K562 (cell line): Measurements from ENCODE around the gene CNOT11. TPM values are rescaled to one million over a fixed set of nuclear protein-coding genes. Genes with fewer than 3 reads are reported as not detected.

Experiments used
- ARHGAP35 ChIP-seq: fragments of 450-650 bp; IDR thresholded peaks from 2 replicates; pipeline ENCODE4 v1.6.1; 2018; ENCODE audit not compliant: partially characterized antibody
- ARID4B ChIP-seq: sonication (generic); formaldehyde crosslinking; IDR thresholded peaks from 2 replicates; pipeline ENCODE4 v1.8.0; 2022; ENCODE audit warnings: mild to moderate bottlenecking, missing genetic modification reagents
- CBX5 ChIP-seq: IDR thresholded peaks from 2 replicates; pipeline ENCODE4 v1.6.1; 2014; ENCODE audit warnings: low read depth, borderline replicate concordance
- CHCHD3 ChIP-seq: fragments of 250-450 bp; sonication (Bioruptor Pico); IDR thresholded peaks from 2 replicates; pipeline ENCODE4 v2.1.2; 2022; ENCODE audit warnings: mild to moderate bottlenecking
- CHD4 ChIP-seq: fragments of 200-600 bp; sonication (generic); IDR thresholded peaks from 3 replicates; pipeline ENCODE4 v1.6.1; 2012; ENCODE audit warnings: low read depth, mild to moderate bottlenecking, mixed read lengths, low read length, inconsistent platforms; ENCODE audit not compliant: insufficient read depth, insufficient replicate concordance, poor library complexity, severe bottlenecking
- MTF1 ChIP-seq: fragments of 250-450 bp; sonication (Bioruptor Pico); IDR thresholded peaks from 2 replicates; pipeline ENCODE4 v1.9.0; 2021; ENCODE audit warnings: moderate library complexity, mild to moderate bottlenecking, inconsistent platforms, borderline replicate concordance
- NFRKB ChIP-seq: fragments of 450-650 bp; IDR thresholded peaks from 2 replicates; pipeline ENCODE4 v1.6.1; 2016; ENCODE audit warnings: low read depth
- PHF20 ChIP-seq: fragments of 450-650 bp; IDR thresholded peaks from 2 replicates; pipeline ENCODE4 v1.6.1; 2018; ENCODE audit not compliant: partially characterized antibody
- PML ChIP-seq: IDR thresholded peaks from 2 replicates; pipeline ENCODE4 v1.6.1; 2012; ENCODE audit warnings: low read length, inconsistent platforms
- SAP30 ChIP-seq: fragments of 200-600 bp; sonication (generic); IDR thresholded peaks from 2 replicates; pipeline ENCODE4 v1.6.1; 2012; ENCODE audit warnings: borderline replicate concordance, low read depth, mild to moderate bottlenecking, moderate library complexity, low read length, control low read depth, inconsistent platforms; ENCODE audit not compliant: insufficient read depth, poor library complexity, severe bottlenecking
- SRSF1 ChIP-seq: fragments of 200-400 bp; formaldehyde crosslinking; IDR thresholded peaks from 2 replicates; pipeline ENCODE4 v1.6.1; 2017; ENCODE audit warnings: mild to moderate bottlenecking, low read depth, low read length, moderate library complexity
- TAF15 ChIP-seq: fragments of 200-400 bp; formaldehyde crosslinking; IDR thresholded peaks from 2 replicates; pipeline ENCODE4 v1.6.1; 2017; ENCODE audit warnings: mild to moderate bottlenecking, low read depth, low read length, moderate library complexity
- USF1 ChIP-seq: sonication (generic); formaldehyde crosslinking; IDR thresholded peaks from 2 replicates; pipeline ENCODE4 v1.9.0; 2022; ENCODE audit warnings: mild to moderate bottlenecking, missing genetic modification reagents
- ZC3H4 ChIP-seq: sonication (generic); formaldehyde crosslinking; IDR thresholded peaks from 2 replicates; pipeline ENCODE4 v1.9.0; 2021; ENCODE audit warnings: missing genetic modification reagents, borderline replicate concordance
- ZNF23 ChIP-seq: fragments of 250-450 bp; sonication (Bioruptor Pico); IDR thresholded peaks from 2 replicates; pipeline ENCODE4 v1.4.0; 2020; ENCODE audit warnings: mild to moderate bottlenecking
- ZNF830 ChIP-seq: fragments of 250-450 bp; sonication (Bioruptor Pico); IDR thresholded peaks from 2 replicates; pipeline ENCODE4 v1.5.0; 2021; ENCODE audit warnings: mild to moderate bottlenecking
- polyA plus RNA-seq, 8 experiments: library from polyadenylated mRNA; depleted of rRNA in 4 of 8; stranded (reverse) in 5 of 8; unstranded in 3 of 8; fragments of >200 nt; fragmentation: Nextera tagmentation in 2 of 8; fragmentation: Illumina TruSeq in 1 of 8; extraction: Ambion mirVana in 2 of 8; extraction: Trizol in 1 of 8; gene quantifications; 2 replicates each; pipeline versions ENCODE4 v1.2.1 to v1.2.3, GENCODE V29; 2011 to 2014; ENCODE audit warnings: inconsistent platforms in 1 of 8, missing spikeins in 1 of 8
- total RNA-seq, 7 experiments: library from RNA; depleted of rRNA in 6 of 7; stranded (reverse); fragments of >200 nt in 6 of 7; fragmentation: Illumina TruSeq in 2 of 7; extraction: Trizol in 2 of 7; gene quantifications; 2 replicates each; pipeline versions ENCODE4 v1.2.1 to v1.2.3, GENCODE V29; 2011 to 2021; ENCODE audit warnings: low replicate concordance in 1 of 7
- TF ChIP-seq, protein P1 (sequence below), 2 experiments: fragments of 450-650 bp in 1 of 2; sonication (generic) in 1 of 2; formaldehyde crosslinking; conservative IDR thresholded peaks; 2 replicates each; pipeline versions ENCODE4 v1.4.0 to v1.8.1; 2020 to 2022; ENCODE audit warnings: mild to moderate bottlenecking in 1 of 2, missing genetic modification reagents in 1 of 2
- TF ChIP-seq, protein P2 (sequence below), 2 experiments: fragments of 450-650 bp; conservative IDR thresholded peaks; 2 replicates each; pipeline ENCODE4 v1.6.1; 2017; ENCODE audit warnings: mild to moderate bottlenecking in 2 of 2, moderate library complexity in 2 of 2

The CNOT11 gene
- total and polyA plus RNA-seq, 9 of the 15 experiments (the other 6 are each of a cell fraction or from before 2014, with no cell fraction given): 12.7 to 163 (median 64.2) TPM

- TF ChIP-seq MTF1 (CRISPR knock-in tag) (no peak), SAP30 (no peak), NFRKB (no peak), SRSF1 (no peak), TAF15 (no peak), USF1 (CRISPR knock-in tag) (peak; percentile 21; the same call in 1 of the 2 replicates), ARHGAP35 (no peak), PML (peak; percentile 74), ARID4B (CRISPR knock-in tag) (peak; percentile 73; the same call in 1 of the 2 replicates), CHCHD3 (CRISPR knock-in tag) (no peak), CHD4 (no peak), ZNF830 (no peak), ZNF23 (no peak), CBX5 (no peak), ZC3H4 (CRISPR knock-in tag) (no peak), PHF20 (peak; percentile 79)
- TF ChIP-seq, protein P1, sequence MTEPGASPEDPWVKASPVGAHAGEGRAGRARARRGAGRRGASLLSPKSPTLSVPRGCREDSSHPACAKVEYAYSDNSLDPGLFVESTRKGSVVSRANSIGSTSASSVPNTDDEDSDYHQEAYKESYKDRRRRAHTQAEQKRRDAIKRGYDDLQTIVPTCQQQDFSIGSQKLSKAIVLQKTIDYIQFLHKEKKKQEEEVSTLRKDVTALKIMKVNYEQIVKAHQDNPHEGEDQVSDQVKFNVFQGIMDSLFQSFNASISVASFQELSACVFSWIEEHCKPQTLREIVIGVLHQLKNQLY (CRISPR knock-in tag; conservative IDR thresholded peaks at IDR 0.05): no peak
- TF ChIP-seq, protein P2, sequence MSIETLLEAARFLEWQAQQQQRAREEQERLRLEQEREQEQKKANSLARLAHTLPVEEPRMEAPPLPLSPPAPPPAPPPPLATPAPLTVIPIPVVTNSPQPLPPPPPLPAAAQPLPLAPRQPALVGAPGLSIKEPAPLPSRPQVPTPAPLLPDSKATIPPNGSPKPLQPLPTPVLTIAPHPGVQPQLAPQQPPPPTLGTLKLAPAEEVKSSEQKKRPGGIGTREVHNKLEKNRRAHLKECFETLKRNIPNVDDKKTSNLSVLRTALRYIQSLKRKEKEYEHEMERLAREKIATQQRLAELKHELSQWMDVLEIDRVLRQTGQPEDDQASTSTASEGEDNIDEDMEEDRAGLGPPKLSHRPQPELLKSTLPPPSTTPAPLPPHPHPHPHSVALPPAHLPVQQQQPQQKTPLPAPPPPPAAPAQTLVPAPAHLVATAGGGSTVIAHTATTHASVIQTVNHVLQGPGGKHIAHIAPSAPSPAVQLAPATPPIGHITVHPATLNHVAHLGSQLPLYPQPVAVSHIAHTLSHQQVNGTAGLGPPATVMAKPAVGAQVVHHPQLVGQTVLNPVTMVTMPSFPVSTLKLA (conservative IDR thresholded peaks at IDR 0.05): peak; percentile 26 to 51; a peak in 1 of 4 replicates
Measured at GRCh38 chr2:101308432-101309210, 55.9 kb downstream of the CNOT11 start, which contains the start of gene RNF149 (continued).
